Measurements from ENCODE around the gene ALKBH3.
A peak's percentile ranks its signal among the peaks of the same experiment; 100 is the strongest.

The ALKBH3 gene

DNA sequence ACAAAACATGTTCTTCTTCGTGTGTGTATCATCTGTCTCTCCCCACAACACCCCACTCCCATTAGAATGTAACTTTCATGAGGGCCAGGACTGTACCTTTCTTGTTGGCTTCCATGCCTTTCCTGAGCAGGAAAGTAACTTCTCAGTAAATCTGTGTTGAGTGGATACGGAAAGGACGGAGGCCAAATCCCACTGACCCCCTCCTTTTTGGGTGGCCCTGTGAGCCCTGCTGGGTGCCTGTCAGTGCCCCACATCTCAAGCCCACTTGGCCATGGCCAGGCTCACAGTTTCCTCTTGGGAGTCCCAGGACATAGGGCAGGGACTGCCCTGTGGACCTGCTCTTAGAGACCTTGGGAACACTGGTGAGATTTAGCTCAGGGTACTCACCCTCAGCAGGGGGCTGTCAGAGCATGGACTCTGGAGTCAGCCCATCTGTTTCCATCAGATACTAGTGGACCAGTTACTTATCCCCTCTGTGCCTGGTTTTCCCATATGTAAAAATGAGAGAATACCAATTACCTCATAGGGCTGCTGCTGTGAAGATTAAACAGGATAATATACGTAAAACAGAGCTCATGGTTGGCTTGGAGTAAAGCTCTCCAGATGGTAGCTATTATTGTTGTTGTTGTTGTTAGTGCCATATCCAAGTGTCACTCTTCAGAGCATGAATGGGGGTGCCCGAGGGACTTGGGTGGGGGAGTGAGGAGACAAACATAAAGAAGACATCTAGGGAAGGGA, 60.8 kb downstream of the ALKBH3 start:
- TF ChIP-seq, protein P1, sequence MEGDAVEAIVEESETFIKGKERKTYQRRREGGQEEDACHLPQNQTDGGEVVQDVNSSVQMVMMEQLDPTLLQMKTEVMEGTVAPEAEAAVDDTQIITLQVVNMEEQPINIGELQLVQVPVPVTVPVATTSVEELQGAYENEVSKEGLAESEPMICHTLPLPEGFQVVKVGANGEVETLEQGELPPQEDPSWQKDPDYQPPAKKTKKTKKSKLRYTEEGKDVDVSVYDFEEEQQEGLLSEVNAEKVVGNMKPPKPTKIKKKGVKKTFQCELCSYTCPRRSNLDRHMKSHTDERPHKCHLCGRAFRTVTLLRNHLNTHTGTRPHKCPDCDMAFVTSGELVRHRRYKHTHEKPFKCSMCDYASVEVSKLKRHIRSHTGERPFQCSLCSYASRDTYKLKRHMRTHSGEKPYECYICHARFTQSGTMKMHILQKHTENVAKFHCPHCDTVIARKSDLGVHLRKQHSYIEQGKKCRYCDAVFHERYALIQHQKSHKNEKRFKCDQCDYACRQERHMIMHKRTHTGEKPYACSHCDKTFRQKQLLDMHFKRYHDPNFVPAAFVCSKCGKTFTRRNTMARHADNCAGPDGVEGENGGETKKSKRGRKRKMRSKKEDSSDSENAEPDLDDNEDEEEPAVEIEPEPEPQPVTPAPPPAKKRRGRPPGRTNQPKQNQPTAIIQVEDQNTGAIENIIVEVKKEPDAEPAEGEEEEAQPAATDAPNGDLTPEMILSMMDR (IDR thresholded peaks at IDR 0.05; ENCODE audit: control insufficient read depth, insufficient read depth, low read depth, low read length, missing control alignments), result no peak
- peak overlapping the region; percentile 41; the same call in 1 of the 2 replicates for H3K4me3 ChIP-seq (ENCODE audit: control insufficient read depth, low read depth, low read length)
- no peak for DNase-seq (ENCODE audit: low read depth)

- DNase-seq (ENCODE audit: low read depth), result no peak
- peak overlapping the region; percentile 28 for H3K4me3 ChIP-seq (ENCODE audit: control insufficient read depth, low read depth, low read length)
- TF ChIP-seq, protein P1 (IDR thresholded peaks at IDR 0.05; ENCODE audit: control insufficient read depth, insufficient read depth, low read depth, low read length, missing control alignments), result no peak
Observed at GRCh38 chr11:43942662-43943371, 62.2 kb downstream of the ALKBH3 start.

GRCh38 chr11:43943372-43943930, 62.8 kb downstream of the ALKBH3 start:
- TF ChIP-seq, protein P1 (IDR thresholded peaks at IDR 0.05; ENCODE audit: control insufficient read depth, insufficient read depth, low read depth, low read length, missing control alignments), result no peak
- no peak for DNase-seq (ENCODE audit: low read depth)
- H3K4me3 ChIP-seq (ENCODE audit: control insufficient read depth, low read depth, low read length), result peak overlapping the region; percentile 27

DNA sequence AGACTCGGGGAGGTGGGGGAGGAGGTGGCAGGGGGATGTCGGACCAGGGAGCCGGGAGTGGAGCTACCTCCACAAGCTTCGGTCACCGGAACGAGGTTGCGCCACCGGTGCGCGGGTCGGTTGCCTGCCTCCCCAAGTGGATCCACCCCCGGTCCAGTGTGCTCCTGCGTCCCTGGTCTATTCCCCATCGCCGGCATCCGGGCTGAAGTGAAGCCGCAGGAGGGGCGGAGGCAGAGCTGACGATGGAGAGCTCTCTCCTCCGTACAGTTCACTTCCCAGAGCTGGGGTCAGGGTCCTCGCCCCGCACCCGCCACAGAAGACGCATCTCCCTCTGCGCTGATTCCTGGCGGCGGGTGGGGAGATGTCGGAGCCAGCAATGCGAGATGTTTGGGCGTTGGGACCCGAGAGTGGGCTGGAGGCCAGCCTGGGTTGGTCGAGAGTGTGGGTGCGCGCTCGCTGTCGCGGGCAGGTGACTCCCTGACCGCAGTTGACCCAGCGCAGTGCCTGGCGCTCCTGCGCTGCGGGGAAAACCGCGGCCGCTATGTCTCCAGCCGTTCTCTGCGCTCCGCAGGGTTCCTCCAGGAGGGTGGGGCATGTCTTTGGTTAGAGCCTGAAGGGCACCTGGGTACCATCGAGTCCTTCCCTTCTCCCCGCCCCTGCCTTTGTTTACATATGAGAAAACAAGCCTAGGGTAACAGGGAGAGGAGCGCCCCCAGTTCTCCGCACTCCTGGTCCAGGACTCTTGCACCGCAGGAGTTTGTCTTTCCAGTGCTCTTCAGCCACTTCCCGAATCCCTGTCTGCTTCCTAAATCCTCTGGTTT, 63.5 kb downstream of the ALKBH3 start:
- no peak overlapping the region; the same call in 1 of the 2 replicates for H3K4me3 ChIP-seq (ENCODE audit: control insufficient read depth, low read depth, low read length)
- TF ChIP-seq, protein P1 (IDR thresholded peaks at IDR 0.05; ENCODE audit: control insufficient read depth, insufficient read depth, low read depth, low read length, missing control alignments), result no peak

DNA sequence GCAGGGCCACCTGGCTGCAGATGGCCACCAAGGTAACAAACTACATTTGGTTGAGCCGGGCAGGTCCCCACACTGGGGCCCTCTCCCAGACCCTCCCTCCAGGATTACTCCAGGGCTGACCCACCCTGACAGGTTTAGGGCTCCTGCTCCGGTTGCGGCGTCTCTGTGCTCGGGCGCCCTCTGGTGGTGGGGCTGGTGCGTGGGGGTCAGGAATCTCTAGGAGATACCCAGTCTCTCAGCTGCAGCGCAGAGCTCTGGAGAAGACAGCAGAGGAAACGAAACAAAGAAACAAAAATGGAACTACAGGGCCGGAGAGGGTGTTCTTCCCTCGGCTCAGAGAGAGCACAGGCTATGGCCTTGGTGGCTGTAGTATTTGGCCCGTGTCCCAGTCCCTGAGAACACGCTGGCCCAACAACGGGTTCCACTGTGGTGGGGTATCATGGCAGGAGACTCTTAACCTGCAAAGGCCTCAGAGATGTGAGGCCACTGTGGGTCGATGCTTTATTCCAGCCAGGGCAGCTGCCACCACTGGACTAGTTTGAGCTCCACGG, 64.2 kb downstream of the ALKBH3 start:
- TF ChIP-seq, protein P1 (IDR thresholded peaks at IDR 0.05; ENCODE audit: control insufficient read depth, insufficient read depth, low read depth, low read length, missing control alignments), result peak; percentile 78
- H3K4me3 ChIP-seq (ENCODE audit: control insufficient read depth, low read depth, low read length), result no peak overlapping the region
- no peak for DNase-seq (ENCODE audit: low read depth)

More for the DNA sequence above, 63.5 kb downstream of the ALKBH3 start:
- no peak for DNase-seq (ENCODE audit: low read depth)

GRCh38 chr11:43947003-43947500, 66.4 kb downstream of the ALKBH3 start:
- TF ChIP-seq, protein P1 (IDR thresholded peaks at IDR 0.05; ENCODE audit: control insufficient read depth, insufficient read depth, low read depth, low read length, missing control alignments), result peak; percentile 42
- DNase-seq (ENCODE audit: low read depth), result no peak
- H3K4me3 ChIP-seq (ENCODE audit: control insufficient read depth, low read depth, low read length), result no peak overlapping the region

Measured in AG09309 (cell line).